NCI-H187 treated with DMSO at 0.1 percent for 48 hours (cell line): ENCODE results near the gene PIGL.
"Not testable (repeated sequence)": the region's sequence is repeated elsewhere in the genome, so short reads cannot be mapped to it uniquely, and the experiment has no call there.

ENCODE experiments used
- DNase-seq: peaks from one replicate; lab custom pipeline; 2025; lab: John Stamatoyannopoulos, UW

The PIGL gene

DNA sequence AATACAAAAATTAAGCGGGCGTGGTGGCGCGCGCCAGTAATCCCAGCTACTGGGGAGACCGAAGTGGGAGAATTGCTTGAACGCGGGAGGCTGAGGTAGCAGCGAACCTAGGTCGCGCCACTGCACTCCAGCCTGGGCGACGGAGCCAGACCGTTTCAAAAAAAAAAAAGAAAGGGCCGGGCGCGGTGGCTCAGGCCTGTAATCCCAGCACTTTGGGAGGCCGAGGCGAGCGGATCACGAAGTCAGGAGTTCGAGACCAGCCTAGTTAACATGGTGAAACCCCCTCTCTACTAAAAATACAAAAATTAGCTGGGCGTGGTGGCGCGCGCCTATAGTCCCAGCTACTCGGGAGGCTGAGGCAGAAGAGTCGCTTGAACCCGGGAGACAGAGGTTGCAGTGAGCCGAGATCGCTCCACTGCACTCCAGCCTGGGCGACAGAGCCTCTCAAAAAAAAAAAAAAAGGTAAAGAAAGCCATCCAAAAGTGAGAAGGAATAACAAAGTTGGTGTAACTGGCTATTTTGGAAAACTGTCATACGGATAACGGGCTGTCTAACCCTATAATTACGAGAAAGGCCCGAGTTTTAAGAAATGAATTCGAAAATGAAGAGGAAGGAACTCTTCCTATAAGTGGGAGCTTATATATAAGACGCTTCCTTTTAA is 539 bp upstream of the PIGL start:
- DNase-seq, result not testable (repeated sequence)

DNA sequence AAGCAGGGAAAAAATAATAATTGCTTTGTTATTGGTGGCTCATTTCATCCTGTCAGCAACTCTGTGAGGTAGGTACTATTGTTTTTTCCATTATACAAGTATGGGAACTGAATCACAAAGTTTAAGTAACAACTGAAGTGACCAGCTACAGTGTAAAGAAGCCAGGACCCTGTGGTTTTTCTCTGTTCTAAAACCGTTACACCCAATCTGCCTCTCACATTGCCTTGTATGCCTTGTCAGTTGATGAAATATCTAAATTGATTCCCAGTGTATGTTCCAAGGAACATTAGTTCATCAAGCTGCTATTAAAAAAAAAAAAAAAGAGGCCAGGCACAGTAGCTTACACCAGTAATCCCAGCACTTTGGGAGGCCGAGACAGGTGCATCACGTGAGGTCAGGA is 5.4 kb downstream of the PIGL start:
- DNase-seq, result no peak

- DNase-seq, result not testable (repeated sequence)
Observed at GRCh38 chr17:16229912-16230561, 13.0 kb downstream of the PIGL start.

DNA sequence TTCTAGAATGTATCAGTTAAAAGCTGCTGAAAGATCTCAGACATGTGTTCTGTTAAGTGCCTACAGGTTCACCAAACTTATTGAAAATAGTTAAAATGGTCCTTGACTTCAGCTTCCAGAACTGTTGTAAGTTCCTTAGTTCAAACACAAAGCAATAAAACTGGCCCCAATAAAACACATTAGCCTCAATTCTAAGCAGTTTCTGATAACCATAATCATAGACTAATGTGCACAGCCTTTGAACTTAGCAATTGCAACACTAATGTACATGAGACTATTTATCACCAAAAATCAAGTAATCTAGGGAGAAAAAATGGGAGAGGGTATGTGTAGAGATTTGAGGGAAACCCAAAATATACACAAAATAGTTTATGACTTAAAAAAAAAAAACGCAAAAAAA is 15.4 kb downstream of the PIGL start:
- DNase-seq, result no peak

DNA sequence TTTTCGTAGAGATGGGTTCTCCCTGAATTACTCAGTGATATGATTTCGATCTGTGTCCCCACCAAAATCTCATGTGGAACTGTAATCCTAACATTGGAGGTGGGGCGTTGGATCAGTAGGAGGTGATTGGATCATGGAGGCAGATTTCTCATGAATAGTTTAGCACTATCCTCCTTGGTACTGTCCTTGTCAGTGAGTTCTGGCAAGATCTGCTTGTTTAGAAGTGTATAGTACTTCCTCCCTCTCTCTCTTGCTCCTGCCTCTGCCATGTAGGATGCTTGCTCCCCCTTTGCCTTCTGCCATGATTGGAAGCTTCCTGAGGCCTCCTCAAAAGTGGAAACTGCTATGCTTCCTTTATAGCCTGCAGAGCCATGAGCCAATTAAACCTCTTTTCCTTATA is 22.9 kb downstream of the PIGL start:
- no peak for DNase-seq

DNA sequence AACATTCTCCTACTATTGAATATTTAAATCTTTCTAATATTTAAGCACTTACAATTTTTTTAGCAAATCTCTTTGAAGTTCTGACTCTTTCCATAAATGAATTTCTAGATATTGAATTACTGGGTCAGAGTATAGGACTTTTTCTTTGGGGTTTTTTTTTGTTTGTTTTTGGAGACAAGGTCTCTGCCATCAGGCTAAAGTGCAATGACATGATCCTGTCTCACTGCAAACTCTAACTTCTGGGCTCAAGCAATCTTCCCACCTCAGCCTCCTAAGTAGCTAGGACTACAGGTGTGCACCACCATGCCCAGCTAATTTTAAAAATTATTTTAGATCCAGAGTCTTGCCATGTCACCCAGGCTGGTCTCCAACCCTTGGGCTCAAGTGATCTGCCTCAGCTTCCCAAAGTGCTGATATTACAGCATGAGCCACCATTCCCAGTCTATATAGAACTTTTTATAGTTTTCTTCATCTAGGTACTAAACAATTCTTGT is 24.9 kb downstream of the PIGL start:
- no peak for DNase-seq

DNA sequence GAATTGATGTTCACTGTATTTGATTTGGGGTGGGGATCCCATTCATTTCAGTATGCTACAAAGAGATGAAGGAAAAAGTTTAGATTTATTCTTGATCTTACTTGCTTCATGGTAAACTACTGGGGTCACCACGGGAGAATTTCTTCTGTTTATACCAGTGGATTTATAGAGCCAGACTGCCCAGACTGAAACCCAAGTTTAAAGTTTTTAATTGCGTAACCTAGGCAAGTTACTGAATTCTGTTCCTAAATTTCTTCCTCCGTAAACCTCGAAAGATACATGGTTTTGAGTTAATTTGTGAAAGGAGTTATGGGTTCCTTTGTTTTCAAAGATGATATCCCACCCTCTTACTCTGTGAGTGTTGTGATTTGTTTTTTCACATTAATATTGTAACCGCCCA is 26.4 kb downstream of the PIGL start:
- DNase-seq, result no peak

GRCh38 chr17:16243801-16244567 is 27.0 kb downstream of the PIGL start:
- DNase-seq, result no peak

DNA sequence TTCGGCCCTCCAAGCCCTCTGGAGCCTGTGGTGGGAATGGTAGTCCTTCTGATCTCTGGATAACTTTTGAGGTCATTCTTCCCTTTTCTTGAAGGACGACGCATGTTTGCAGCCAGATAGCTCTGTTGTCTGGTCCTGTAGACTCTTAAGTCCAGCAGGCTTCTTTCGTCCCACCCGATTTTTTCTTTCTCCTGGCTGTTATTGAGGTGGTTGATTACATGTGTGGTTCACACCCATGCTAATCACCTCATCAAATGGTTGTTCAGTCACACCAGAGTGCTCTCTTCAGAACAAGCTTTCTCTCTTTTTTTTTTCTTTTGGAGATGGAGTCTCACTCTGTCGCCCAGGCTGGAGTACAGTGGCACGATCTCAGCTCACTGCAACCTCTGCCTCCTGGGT is 30.6 kb downstream of the PIGL start:
- DNase-seq, result no peak

DNA sequence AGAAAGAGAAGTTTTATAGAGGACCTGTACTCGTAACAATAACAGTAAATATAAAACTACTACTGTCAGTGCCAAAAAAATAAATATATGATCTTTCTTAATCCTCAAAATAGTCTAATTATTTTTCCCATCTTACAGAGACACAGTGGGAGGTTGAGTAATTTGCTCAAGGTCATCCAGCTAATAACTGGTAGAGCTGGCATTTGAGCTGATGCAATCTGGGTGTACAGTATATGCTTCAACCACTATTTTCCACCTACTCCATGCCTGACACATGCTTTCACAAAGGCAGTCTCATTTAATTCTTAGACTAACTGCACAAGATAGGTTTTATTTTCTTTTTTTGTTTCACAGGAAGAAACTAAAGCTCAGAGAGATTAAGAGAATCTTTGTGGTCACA is 33.6 kb downstream of the PIGL start:
- DNase-seq, result no peak

DNA sequence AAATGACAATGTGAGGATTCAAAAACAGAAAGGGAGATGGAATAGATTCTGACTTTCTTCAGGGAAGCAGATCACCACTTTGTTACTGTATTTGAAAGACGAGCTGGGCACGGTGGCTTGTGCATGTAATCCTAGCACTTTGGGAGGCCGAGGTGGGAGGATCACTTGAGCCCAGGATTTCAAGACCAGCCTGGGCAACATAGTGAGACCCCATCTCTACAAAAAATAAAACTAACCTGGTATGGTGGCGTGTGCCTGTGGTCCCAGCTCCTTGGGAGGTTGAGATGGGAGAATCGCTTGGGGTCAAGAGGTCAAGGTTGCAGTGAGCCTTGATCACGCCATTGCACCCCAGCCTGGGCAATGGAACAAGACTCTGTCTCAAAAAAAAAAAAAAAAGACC is 34.0 kb downstream of the PIGL start:
- DNase-seq, result no peak

- no peak for DNase-seq
Observed at GRCh38 chr17:16251556-16251955, 34.5 kb downstream of the PIGL start.

DNA sequence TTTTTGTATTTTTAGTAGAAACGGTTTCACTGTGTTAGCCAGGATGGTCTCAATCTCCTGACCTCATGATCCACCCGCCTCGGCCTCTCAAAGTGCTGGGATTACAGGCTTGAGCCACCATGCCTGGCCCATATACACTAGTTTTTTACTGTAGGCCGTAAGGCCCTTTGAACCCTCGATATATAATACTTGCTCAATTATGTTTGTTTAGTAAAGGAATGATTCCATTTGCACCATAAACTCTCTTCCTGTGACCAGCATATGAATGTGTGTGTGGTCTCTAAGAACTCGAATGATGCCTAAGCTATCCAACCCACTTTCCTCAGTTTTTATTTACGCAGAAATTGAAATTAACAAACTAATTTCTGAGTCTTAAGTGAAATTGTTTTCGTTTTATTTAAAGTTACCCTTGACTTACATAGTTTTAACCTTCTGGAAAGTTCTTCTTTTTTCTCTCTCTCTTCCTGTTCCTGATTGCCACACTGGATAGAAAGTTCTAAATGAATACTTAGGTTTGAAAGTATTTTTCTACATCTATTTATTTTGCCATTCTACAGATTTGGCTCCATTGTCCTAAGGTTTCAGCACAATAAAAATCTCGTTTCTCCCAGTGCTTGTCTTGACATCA is 37.9 kb downstream of the PIGL start:
- DNase-seq, result no peak

GRCh38 chr17:16255481-16255921 is 38.5 kb downstream of the PIGL start:
- DNase-seq, result no peak

DNA sequence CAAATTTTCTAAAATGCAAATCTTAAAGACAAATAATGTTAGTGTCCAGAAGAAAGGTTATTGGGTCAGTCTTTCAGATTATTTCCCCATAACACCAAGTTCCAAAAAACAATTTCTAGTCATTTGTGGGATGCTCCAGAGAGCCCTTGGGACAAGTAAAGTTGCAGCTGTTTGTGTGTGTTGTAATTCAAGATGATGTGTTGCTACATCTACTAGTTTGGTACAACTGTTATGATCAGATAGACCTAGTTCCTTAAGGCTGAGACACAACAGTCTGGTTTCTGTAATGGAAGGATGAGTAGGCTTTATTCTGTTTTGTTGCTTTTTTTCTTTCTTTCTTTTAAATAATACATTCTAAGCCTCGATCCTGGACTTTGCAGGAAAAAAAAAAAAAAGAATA is 41.9 kb downstream of the PIGL start:
- no peak for DNase-seq

- no peak for DNase-seq
Observed at GRCh38 chr17:16259926-16260325, 42.9 kb downstream of the PIGL start.

DNA sequence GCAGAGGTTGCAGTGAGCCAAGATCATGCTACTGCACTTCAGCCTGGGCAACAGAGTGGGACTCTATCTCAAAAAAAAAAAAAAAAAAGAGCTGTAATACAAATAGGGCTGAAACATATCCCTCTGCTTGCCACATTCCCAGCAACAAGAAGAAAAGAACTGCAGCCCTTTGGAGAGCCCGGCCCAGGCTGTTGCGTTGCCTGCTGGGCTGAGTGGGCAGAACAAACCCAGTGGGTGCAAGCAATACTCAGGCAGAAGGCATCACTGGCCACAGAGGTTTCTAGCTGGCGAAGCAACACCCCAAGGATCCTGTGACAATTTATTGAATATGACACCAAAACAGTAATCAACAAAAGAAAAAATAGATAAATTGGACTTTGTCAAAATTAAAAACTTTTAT is 44.0 kb downstream of the PIGL start:
- DNase-seq, result no peak

DNA sequence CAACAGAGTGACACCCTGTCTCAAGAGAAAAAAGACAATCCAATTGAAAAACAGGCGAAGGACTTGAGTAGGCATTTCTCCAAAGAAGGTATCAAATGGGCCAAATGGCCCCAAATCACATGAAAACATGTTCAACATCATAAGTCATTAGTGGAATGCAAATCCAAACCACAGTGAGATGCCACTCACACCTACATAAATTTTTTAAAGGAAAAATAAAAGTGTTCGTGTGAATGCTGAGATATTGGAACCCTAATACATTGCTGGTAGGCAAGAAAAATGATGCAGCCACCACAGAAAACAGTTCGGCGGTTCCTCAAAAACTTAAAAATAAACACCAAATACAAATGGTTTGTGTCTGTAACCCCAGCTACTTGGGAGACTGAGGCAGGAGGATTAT is 45.2 kb downstream of the PIGL start:
- no peak for DNase-seq

DNA sequence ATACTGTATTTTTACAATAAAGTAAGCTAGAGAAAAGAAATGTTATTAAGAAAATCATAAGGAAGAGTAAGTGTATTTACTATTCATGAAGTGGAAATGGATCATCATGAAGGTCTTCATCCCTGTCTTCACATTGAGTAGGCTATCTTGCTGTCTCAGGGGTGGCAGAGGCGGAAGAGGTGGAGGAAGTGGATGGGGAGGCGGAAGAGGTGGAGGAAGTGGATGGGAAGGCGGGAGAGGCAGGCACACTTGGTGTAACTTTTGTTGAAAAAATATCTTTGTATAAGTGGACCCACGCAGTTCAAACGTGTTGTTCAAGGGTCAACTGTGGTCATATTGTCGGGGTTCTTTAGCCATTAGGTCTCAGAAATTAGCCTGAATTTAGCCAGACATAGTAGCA is 50.2 kb downstream of the PIGL start:
- DNase-seq, result no peak

DNA sequence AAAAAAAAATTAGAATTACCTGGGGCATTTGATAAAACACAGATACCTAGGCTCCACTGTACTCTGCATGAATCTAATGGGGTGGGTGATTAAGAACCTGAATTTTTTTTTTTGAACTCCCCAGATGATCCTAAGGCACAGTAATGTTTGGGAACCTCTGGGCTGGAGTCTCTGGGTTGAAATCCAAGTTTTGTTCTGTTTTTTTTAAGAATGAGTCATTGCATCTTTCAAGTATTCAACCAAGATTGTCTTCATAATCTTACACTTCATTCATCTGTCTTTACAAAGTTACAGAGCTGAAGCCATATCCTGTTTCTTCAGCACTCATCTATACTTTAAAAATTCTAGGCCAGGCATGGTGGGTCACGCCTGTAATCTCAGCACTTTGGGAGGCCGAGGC is 52.6 kb downstream of the PIGL start:
- no peak for DNase-seq

DNA sequence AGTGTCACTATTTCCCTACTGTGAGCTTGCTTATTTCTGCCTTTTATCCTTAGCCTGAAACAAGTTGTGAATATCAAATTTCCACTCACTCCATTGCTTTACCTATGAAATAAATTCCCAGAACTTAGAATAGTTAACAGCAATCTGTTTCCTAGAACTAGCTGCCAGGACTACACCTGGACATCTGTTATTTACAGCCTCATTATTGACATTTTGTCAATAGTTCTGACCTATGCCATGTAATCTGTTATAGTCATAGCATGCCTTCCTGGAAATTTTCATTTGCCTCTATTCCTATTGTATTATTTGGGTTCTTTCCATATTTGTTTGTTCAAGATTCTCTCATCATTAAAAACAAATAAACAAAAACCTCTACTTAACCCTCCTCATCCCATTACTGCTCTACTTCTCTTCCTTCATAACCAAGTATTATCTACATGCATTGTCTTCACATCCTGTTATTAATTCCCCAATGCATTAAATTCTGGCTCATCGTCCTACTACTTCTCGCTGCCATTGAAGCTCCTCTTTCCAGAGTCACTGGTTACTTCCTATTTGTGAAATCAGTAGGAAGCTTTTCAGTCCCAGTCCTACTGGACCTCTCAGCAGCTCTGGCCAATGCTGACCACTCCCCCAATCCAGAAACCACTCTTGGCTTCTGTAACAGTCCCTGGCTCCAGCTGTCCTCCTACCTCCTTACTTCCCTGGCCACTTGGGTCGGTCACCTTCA is 55.3 kb downstream of the PIGL start:
- DNase-seq, result no peak

- no peak for DNase-seq
Observed at GRCh38 chr17:16273499-16273898, 56.5 kb downstream of the PIGL start.
